Activated CD8-positive, alpha-beta T cell treated with anti-CD3 and anti-CD28 coated beads for 36 hours (primary cell): ENCODE data around the gene TAF3. TPM values are rescaled to one million over a fixed set of nuclear protein-coding genes. Genes with fewer than 3 reads are reported as not detected.

Experiments
- ATAC-seq: fragments of 200-7000 bp; cut with Tn5 transposase; one replicate; pipeline ENCODE4 v1.10.0; 2021; ENCODE audit warnings: mild to moderate bottlenecking, moderate library complexity
- CTCF ChIA-PET: fragments of 350-600 bp; sonication (Branson Sonifier 250); formaldehyde crosslinking; loops from one replicate; lab custom pipeline; 2021; ENCODE audit warnings: antibody characterized with exemption; lab: Charles Lee
- POLR2A ChIA-PET: fragments of 350-600 bp; sonication (Branson Sonifier 250); formaldehyde crosslinking; loops from one replicate; lab custom pipeline; 2021; ENCODE audit warnings: antibody characterized with exemption; lab: Charles Lee
- DNase-seq: peaks from one replicate; pipeline ENCODE4 v3.0.0-alpha.2; 2020
- H3K27ac Mint-ChIP-seq: one replicate; pipeline ENCODE4 v1.8.0; 2021; ENCODE audit warnings: mild to moderate bottlenecking, mixed read lengths
- H3K27me3 Mint-ChIP-seq: one replicate; pipeline ENCODE4 v1.8.0; 2021; ENCODE audit warnings: mixed read lengths
- H3K36me3 Mint-ChIP-seq: one replicate; pipeline ENCODE4 v1.8.0; 2021; ENCODE audit warnings: low read depth, mixed read lengths
- H3K4me1 Mint-ChIP-seq: one replicate; pipeline ENCODE4 v1.8.0; 2021; ENCODE audit warnings: low read depth, mixed read lengths
- H3K4me3 Mint-ChIP-seq: one replicate; pipeline ENCODE4 v1.8.0; 2021; ENCODE audit warnings: mild to moderate bottlenecking, moderate library complexity, mixed read lengths
- H3K9me3 Mint-ChIP-seq: one replicate; pipeline ENCODE4 v1.8.0; 2021; ENCODE audit warnings: mixed read lengths
- CTCF ChIP-seq: fragments of 200-600 bp; IDR thresholded peaks from one replicate; pipeline ENCODE4 v1.8.0; 2022; ENCODE audit warnings: antibody characterized with exemption, mild to moderate bottlenecking
- intact Hi-C: fragments of 100-400 bp; cut with micrococcal nuclease; formaldehyde crosslinking; loops from one replicate; pipeline ENCODE4 v1.10.0; 2022
- total RNA-seq, 2 experiments: library from RNA; stranded (reverse); gene quantifications; one replicate each; pipeline ENCODE4 v1.2.3, GENCODE V29; 2021

The TAF3 gene
- total RNA-seq, 2 experiments from 2014 or later: 12.5 to 12.7 TPM

GRCh38 chr10:7941576-7941975 is 123.3 kb downstream of the TAF3 start:
- peaks cover 31% of the 10 kb centered on the region for H3K4me1 Mint-ChIP-seq
- no peak for TF ChIP-seq CTCF
- ChIA-PET POLR2A (interaction anchor here (0.6 kb wide), 1 partner anchor 224 kb away, joined by 3 read pairs; no protein-coding TSS in a partner anchor), CTCF (no interaction called here)
- H3K4me3 Mint-ChIP-seq: no peak overlapping the region
- ATAC-seq: no peak
- intact Hi-C loops: no loop called here
- H3K27me3 Mint-ChIP-seq: no peaks in the 10 kb centered on the region
- peaks cover 21% of the 10 kb centered on the region for H3K36me3 Mint-ChIP-seq
- peaks cover 25% of the 10 kb centered on the region for H3K9me3 Mint-ChIP-seq
- H3K27ac Mint-ChIP-seq: no peak overlapping the region
- DNase-seq: no peak

GRCh38 chr10:7942316-7942715 is 124.0 kb downstream of the TAF3 start:
- Mint-ChIP-seq H3K4me3 (no peak overlapping the region), H3K9me3 (peaks cover 17% of the 10 kb centered on the region), H3K27ac (no peak overlapping the region), H3K36me3 (peaks cover 16% of the 10 kb centered on the region), H3K4me1 (peaks cover 32% of the 10 kb centered on the region), H3K27me3 (no peaks in the 10 kb centered on the region)
- ChIA-PET CTCF (interaction anchor here (0.7 kb wide), 1 partner anchor 15 kb away, joined by 3 read pairs; no protein-coding TSS in a partner anchor), POLR2A (interaction anchor here (0.6 kb wide), 1 partner anchor 224 kb away, joined by 3 read pairs; no protein-coding TSS in a partner anchor)
- intact Hi-C loops: no loop called here
- no peak for TF ChIP-seq CTCF
- DNase-seq: no peak
- ATAC-seq: no peak

- CTCF ChIA-PET: interaction anchor here (0.7 kb wide), 1 partner anchor 15 kb away, joined by 3 read pairs; no protein-coding TSS in a partner anchor
- TF ChIP-seq CTCF: no peak
- Mint-ChIP-seq H3K4me3 (no peak overlapping the region), H3K27ac (no peak overlapping the region), H3K9me3 (peaks cover 13% of the 10 kb centered on the region), H3K36me3 (peaks cover 16% of the 10 kb centered on the region), H3K4me1 (peaks cover 33% of the 10 kb centered on the region), H3K27me3 (no peaks in the 10 kb centered on the region)
- intact Hi-C loops: no loop called here
- ATAC-seq: no peak
- POLR2A ChIA-PET: no interaction called here
- DNase-seq: no peak
These were observed 124.6 kb downstream of the TAF3 start for GRCh38 chr10:7942859-7943258.

- Mint-ChIP-seq H3K36me3 (peaks cover 11% of the 10 kb centered on the region), H3K27me3 (no peaks in the 10 kb centered on the region), H3K27ac (no peak overlapping the region), H3K9me3 (peaks cover 5% of the 10 kb centered on the region), H3K4me1 (peaks cover 33% of the 10 kb centered on the region), H3K4me3 (no peak overlapping the region)
- POLR2A ChIA-PET: no interaction called here
- intact Hi-C loops: no loop called here
- CTCF ChIA-PET: no interaction called here
- DNase-seq (no peak), ATAC-seq (no peak)
- TF ChIP-seq CTCF: no peak
These were observed 125.8 kb downstream of the TAF3 start for GRCh38 chr10:7944215-7944480.

- no peak for TF ChIP-seq CTCF
- ChIA-PET POLR2A (no interaction called here), CTCF (no interaction called here)
- H3K4me3 Mint-ChIP-seq: no peak overlapping the region
- ATAC-seq (no peak), DNase-seq (no peak)
- H3K4me1 Mint-ChIP-seq: peaks cover 33% of the 10 kb centered on the region
- H3K27ac Mint-ChIP-seq: no peak overlapping the region
- intact Hi-C loops: no loop called here
- no peaks in the 10 kb centered on the region for H3K27me3 Mint-ChIP-seq
- peaks cover 11% of the 10 kb centered on the region for H3K36me3 Mint-ChIP-seq
- H3K9me3 Mint-ChIP-seq: peaks cover 2% of the 10 kb centered on the region
These were observed 126.2 kb downstream of the TAF3 start for GRCh38 chr10:7944537-7944936.
